ENCODE data around the gene KLHL22.
A peak's percentile ranks its signal among the peaks of the same experiment; 100 is the strongest.
"Not testable (repeated sequence)": the region's sequence is repeated elsewhere in the genome, so short reads cannot be mapped to it uniquely, and the experiment has no call there.

KLHL22 gene

DNA sequence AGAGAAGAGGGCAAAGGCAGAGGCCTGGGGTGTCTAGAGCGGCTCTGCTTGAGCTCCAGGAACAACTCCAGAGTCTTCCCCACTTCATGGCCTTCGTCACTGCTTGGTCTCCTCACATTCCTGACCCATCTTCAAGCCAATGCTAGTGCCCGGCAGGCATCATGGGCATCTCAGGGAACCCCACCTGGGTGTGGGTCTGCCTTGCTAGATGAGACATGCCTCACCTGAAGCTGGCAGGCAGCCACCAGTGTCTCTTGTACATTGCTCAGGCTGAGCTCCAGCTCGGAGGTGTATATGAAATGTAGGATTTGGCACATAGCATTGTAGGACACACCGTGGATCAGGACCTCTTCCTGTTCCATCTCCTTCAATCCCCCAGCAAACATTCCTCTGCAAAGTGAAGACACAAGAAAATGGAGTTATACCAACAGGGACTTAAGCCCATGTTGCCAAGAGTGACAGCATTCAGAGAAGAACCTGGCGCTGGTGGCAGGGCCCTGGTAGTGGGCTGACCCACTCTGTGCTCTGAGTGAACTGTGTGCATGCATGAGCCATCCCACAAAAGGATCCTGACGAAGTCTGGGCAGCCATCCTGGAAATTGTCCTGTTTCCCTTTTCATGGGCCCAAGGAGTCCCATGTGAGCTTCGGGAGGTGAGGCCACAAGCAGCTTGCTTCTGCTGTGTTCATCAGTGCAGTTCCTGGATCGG, 24.3 kb downstream of the KLHL22 start:
- DNase-seq (ENCODE audit: insufficient read length) = no peak
- no peak for FAIRE-seq
- TF ChIP-seq POLR2AphosphoS5 (IDR thresholded peaks at IDR 0.05; ENCODE audit: low read depth, low read length) = no peak
- TF ChIP-seq POLR2A (IDR thresholded peaks at IDR 0.05; ENCODE audit: low read depth, low read length) = no peak
- no peak for TF ChIP-seq TAF1 (IDR thresholded peaks at IDR 0.05; ENCODE audit: borderline replicate concordance, low read depth, low read length)

DNA sequence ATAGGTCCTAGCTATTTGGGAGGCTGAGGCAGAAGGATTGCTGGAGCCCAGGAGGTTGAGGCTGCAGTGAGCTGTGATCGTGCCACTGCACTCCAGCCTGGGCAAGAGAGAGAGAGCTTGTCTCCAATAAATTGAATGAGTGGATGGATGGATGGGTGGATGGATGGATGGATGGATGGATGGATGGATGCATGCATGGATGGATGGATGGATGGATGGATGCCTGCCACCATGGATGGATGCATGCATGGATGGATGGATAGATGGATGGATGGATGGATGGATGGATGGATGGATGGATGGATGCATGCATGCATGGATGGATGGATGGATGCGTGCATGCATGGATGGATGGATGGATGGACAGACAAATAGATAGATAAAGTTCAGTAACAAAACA, 25.1 kb downstream of the KLHL22 start:
- FAIRE-seq; DNase-seq (ENCODE audit: insufficient read length): not testable (repeated sequence)

DNA sequence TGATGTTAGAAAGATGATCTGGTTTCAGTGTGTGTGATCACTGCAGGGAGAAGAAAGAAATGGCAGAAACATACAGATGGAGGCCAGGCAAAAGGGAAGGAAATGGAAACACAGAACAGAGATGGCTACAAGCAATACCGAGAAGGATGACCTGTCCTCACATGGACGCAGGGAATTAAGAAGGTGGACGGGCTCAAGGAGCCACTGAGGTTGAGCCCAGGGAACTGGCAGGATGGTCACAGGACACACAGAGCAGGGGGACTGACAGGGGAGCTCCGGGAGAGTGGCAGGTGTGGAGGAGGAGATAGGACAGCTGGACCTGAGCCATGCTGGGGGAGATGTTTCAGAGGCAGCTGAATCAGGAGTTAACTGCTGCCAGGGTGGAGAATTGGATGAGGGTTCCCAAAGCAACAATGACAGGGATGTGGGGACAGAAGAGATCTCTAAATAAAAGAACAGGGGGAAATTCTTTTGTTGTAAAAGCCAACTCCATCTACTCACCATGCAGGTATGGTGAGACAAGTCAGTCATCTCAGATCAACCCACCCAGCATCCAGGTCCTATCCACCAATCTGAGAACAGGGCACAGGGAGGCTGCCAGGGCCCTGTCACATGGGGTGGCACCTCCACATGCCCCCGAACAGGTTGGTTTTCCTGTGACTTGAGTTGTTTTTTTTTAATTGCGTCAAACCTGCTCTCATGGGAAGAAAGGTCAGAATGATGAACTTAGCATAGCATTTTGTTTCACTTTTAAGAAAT, 26.3 kb downstream of the KLHL22 start:
- DNase-seq (ENCODE audit: insufficient read length) (no peak), FAIRE-seq (no peak)
- TF ChIP-seq TAF1 (IDR thresholded peaks at IDR 0.05; ENCODE audit: borderline replicate concordance, low read depth, low read length) (no peak), POLR2AphosphoS5 (IDR thresholded peaks at IDR 0.05; ENCODE audit: low read depth, low read length) (no peak), POLR2A (IDR thresholded peaks at IDR 0.05; ENCODE audit: low read depth, low read length) (no peak)

DNA sequence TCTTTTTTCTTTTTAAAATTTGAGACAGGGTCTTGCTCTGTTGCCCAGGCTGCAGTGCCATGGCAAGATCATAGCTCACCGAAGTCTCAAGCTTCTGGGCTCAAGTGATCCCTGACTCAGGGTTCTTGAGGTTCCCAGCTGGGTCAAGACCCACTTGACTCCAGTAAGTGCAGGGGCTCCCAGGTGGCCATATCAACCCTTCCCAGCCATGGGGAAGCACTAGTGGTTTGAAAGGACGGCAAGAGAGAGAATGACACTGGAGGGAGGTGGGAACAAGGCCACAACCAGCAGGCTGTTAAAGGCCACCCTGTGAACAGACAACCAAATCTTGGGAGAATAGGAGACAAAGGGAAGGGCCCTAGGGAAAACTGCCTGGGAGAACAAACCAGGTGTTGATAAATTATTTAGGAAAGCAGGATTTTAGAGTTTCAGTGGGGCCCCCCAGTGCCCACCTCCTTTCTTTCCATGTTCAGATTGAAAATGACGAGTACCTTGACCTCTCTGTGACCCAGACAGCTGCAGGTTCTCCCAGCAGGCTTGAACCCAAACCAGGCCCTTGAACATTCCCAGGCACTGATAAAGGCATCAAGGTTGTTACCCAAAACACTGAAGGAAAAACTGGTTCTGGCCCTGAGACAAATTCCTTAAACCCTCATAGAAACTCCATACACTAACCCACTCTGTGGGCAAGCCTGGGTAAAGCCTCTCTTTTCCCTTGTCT, 28.8 kb downstream of the KLHL22 start:
- FAIRE-seq = no peak
- no peak for TF ChIP-seq POLR2A (IDR thresholded peaks at IDR 0.05; ENCODE audit: low read depth, low read length)
- TF ChIP-seq POLR2AphosphoS5 (IDR thresholded peaks at IDR 0.05; ENCODE audit: low read depth, low read length) = no peak
- TF ChIP-seq TAF1 (IDR thresholded peaks at IDR 0.05; ENCODE audit: borderline replicate concordance, low read depth, low read length) = no peak
- no peak for DNase-seq (ENCODE audit: insufficient read length)

DNA sequence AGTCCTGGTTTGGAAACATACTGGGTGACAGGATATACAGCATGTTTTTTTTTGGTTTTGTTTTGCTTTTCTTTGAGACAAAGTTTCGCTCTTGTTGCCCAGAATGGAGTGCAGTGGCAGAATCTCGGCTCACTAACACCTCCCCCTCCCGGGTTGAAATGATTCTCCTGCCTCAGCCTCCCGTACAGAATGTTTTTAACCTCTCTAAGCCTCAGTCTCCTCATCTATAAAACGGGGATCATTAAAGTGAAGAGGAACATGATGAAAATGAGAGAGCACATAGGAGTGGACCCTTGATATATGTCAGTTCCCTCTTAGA, 29.9 kb downstream of the KLHL22 start:
- TF ChIP-seq POLR2A (IDR thresholded peaks at IDR 0.05; ENCODE audit: low read depth, low read length) (no peak), POLR2AphosphoS5 (IDR thresholded peaks at IDR 0.05; ENCODE audit: low read depth, low read length) (no peak)
- no peak for DNase-seq (ENCODE audit: insufficient read length)
- no peak for FAIRE-seq

DNA sequence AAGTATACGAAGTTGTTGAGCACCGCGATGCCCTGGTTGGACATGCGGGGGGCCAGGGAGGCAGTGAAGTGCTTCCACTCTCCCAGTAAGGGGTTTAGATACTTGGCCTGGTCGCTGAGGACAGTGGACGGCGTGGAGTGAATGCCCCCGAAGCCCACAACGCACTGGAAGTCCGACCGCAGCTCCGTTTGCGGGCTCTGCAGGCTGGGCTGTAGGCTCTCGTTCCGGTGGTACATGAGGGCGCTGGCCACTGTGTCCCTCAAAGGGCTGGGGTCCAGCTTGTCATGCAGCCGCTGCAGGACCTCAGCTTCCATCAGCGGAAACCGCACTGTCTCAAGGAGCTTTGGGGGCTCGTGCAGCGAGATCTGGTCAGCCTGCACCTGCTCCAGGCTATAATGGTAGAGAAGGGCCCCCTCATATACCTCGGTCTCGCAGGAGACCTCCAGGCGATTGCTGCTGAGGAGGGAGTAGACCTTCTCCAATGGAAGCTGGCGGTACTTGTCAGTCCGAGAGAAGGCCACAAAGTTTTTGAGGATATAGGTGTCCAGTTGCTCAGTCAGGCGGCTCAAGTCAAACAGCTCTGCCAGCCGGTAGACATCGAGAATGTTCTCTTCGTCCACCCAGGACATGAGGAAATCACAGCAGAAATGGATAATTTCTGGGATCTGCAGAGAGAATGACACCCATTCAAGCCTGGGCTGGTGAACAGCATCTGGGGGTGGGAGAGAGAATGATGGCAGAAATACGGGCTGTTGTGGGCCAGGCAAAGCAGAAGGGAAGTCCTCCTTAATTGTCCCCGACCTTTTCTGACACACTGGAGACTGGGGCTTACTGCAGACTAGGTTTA, 30.5 kb downstream of the KLHL22 start:
- DNase-seq (ENCODE audit: insufficient read length) (no peak), FAIRE-seq (no peak)
- TF ChIP-seq POLR2A (IDR thresholded peaks at IDR 0.05; ENCODE audit: low read depth, low read length) = no peak
- no peak for TF ChIP-seq POLR2AphosphoS5 (IDR thresholded peaks at IDR 0.05; ENCODE audit: low read depth, low read length)
- no peak for TF ChIP-seq TAF1 (IDR thresholded peaks at IDR 0.05; ENCODE audit: borderline replicate concordance, low read depth, low read length)

DNA sequence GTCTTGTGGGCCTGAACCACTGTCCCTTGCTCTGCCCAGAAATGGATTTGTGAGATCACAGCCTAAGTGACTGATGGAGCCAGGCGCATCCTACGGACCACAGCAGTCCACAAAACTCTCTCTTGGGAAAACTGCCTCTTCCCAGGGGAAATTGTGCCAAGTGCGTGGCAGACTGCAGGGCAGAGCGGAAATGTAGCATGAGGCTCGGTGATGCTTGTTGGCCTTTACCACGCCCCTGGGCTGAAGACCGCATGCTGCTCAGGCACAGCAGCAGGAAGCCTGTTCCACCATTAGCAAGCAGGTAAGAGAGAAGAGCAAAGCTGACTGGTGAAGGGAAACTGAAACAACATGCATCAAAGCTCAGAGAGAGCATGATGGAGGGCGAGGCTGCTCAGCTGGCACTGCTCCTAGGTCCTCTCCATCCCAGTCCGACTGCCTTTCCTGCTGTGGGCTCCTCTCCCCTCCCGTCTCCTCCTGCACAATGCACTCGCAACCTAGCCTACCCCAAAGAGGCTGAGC, 31.4 kb downstream of the KLHL22 start:
- DNase-seq (ENCODE audit: insufficient read length) (no peak), FAIRE-seq (peak; percentile 88)
- TF ChIP-seq POLR2AphosphoS5 (IDR thresholded peaks at IDR 0.05; ENCODE audit: low read depth, low read length) = 0 out of 2 replicates have a peak, but pooled peaks have one; percentile 19
- no peak for TF ChIP-seq POLR2A (IDR thresholded peaks at IDR 0.05; ENCODE audit: low read depth, low read length)
- no peak for TF ChIP-seq TAF1 (IDR thresholded peaks at IDR 0.05; ENCODE audit: borderline replicate concordance, low read depth, low read length)

DNA sequence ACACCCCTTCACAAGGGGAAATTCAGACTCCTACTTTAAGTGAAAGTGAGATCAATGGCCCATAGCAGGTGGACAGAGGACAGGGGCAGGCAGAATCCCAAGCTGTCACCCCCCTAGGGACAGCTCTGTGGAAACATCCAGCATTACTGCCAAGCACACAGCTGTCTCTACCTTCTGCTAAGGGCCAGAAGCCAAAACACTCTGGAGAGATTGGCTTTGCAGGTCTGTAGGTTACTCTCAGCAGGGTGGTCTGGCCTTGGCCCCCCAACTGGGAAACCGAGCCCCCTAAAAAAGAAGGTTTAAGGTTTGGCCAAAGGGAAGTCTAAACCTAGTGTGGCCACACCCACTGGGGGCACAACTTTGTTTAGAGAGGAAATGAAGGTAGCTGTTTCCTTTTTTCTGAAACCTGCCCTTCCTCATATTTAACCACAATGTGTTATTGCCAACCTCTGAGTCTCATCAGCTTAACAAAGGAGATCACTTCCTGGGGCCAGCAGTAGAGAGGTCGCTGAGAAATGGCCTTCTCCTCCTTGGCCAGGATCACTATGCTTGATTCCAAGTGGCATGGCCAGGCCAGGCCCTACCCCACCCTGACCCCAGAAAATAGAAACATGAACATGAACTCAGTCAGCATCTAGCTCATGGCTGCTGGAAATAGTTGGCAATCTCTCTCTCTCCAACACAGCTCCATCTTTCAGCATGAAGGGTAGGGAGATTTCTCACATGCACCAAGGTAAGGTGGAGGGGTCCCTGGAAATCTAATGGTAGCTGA, 32.1 kb downstream of the KLHL22 start:
- DNase-seq (ENCODE audit: insufficient read length) = no peak
- peak; percentile 70 for FAIRE-seq
- no peak for TF ChIP-seq POLR2A (IDR thresholded peaks at IDR 0.05; ENCODE audit: low read depth, low read length)
- no peak for TF ChIP-seq TAF1 (IDR thresholded peaks at IDR 0.05; ENCODE audit: borderline replicate concordance, low read depth, low read length)
- no peak for TF ChIP-seq POLR2AphosphoS5 (IDR thresholded peaks at IDR 0.05; ENCODE audit: low read depth, low read length)

DNA sequence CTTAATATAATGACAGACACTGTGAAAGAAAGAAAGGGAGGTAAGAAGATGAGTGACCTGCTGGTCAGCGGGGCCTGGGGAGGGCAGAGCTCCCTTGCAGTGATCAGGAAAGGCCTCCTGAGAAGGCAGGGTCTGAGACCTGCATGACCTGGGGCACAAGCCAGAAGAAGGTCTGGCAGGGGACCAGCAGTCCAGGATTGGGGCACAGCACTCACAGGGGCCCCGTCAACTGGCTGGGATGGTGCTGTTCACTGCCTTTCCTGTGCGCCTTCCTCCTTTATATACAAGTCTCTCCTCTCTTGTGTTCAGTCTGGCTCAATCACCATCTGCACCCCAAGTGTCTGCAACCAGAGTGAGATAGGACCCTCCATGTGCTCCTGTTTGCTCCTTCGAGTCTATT, 35.7 kb downstream of the KLHL22 start:
- no peak for FAIRE-seq
- no peak for TF ChIP-seq TAF1 (IDR thresholded peaks at IDR 0.05; ENCODE audit: borderline replicate concordance, low read depth, low read length)
- no peak for TF ChIP-seq POLR2A (IDR thresholded peaks at IDR 0.05; ENCODE audit: low read depth, low read length)
- TF ChIP-seq POLR2AphosphoS5 (IDR thresholded peaks at IDR 0.05; ENCODE audit: low read depth, low read length) = no peak
- no peak for DNase-seq (ENCODE audit: insufficient read length)

DNA sequence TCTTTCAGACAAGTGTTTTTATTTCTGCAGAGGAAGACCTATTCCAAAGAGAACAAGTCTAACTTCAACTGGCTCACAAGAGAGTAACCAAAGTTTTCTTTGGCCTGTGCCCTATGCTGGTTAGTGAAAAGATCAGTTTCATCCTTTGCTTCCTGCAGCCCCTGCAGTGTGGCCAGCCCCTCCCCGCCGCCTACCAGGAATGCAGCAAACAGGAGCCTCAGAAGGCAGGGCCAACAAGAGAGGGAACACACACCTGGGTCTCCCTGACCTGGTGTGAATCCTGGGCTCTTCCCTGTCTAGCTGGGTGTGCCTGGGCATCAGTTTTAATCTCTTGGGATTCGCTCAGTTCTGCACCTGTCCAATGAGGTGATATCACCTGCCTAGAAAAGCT, 36.4 kb downstream of the KLHL22 start:
- FAIRE-seq (no peak), DNase-seq (ENCODE audit: insufficient read length) (no peak)
- no peak for TF ChIP-seq POLR2AphosphoS5 (IDR thresholded peaks at IDR 0.05; ENCODE audit: low read depth, low read length)
- TF ChIP-seq TAF1 (IDR thresholded peaks at IDR 0.05; ENCODE audit: borderline replicate concordance, low read depth, low read length) = no peak
- TF ChIP-seq POLR2A (IDR thresholded peaks at IDR 0.05; ENCODE audit: low read depth, low read length) = no peak

Data from GM12892 (cell line).